SHP77 (cell line): ENCODE measurements around the gene BRICD5.

ENCODE experiments used
- DNase-seq, 2 experiments: peaks; one replicate each; lab custom pipeline; 2025; lab: John Stamatoyannopoulos, UW

The BRICD5 gene

GRCh38 chr16:2163211-2163881, 47.3 kb downstream of the BRICD5 start:
- no peak for DNase-seq

- no peak for DNase-seq
Observed at GRCh38 chr16:2162676-2163118, 48.0 kb downstream of the BRICD5 start.

- DNase-seq, result no peak
Observed at GRCh38 chr16:2161911-2162310, 48.8 kb downstream of the BRICD5 start.

GRCh38 chr16:2160915-2161551, 49.6 kb downstream of the BRICD5 start:
- no peak for DNase-seq
